Ishikawa (cell line): ENCODE data around the gene NPIPB6.

Experiments
- CEBPB ChIP-seq: IDR thresholded peaks from 2 replicates; pipeline ENCODE4 v1.6.1; 2012
- CREB1 ChIP-seq: IDR thresholded peaks from 2 replicates; pipeline ENCODE4 v1.6.1; 2012; ENCODE audit warnings: low read depth
- EGR1 ChIP-seq: IDR thresholded peaks from 2 replicates; pipeline ENCODE4 v1.6.1; 2012
- EP300 ChIP-seq: IDR thresholded peaks from 2 replicates; pipeline ENCODE4 v1.6.1; 2012; ENCODE audit warnings: borderline replicate concordance
- FOXM1 ChIP-seq: IDR thresholded peaks from 2 replicates; pipeline ENCODE4 v1.6.1; 2012; ENCODE audit warnings: low read depth, borderline replicate concordance
- MAX ChIP-seq: IDR thresholded peaks from 2 replicates; pipeline ENCODE4 v1.6.1; 2012
- NFIC ChIP-seq: IDR thresholded peaks from 2 replicates; pipeline ENCODE4 v1.6.1; 2012
- RAD21 ChIP-seq: IDR thresholded peaks from 2 replicates; pipeline ENCODE4 v1.6.1; 2012; ENCODE audit warnings: low read depth
- REST ChIP-seq: IDR thresholded peaks from 2 replicates; pipeline ENCODE4 v1.6.1; 2012; ENCODE audit warnings: low read depth, mild to moderate bottlenecking
- TAF1 ChIP-seq: IDR thresholded peaks from 2 replicates; pipeline ENCODE4 v1.6.1; 2012; ENCODE audit warnings: low read depth, mild to moderate bottlenecking
- TCF12 ChIP-seq: IDR thresholded peaks from 2 replicates; pipeline ENCODE4 v1.6.1; 2012; ENCODE audit warnings: low read depth
- TEAD4 ChIP-seq: IDR thresholded peaks from 2 replicates; pipeline ENCODE4 v1.6.1; 2012
- USF1 ChIP-seq: IDR thresholded peaks from 2 replicates; pipeline ENCODE4 v1.6.1; 2012
- YY1 ChIP-seq: IDR thresholded peaks from 2 replicates; pipeline ENCODE4 v1.6.1; 2012; ENCODE audit warnings: low read depth
- ZBTB7A ChIP-seq: IDR thresholded peaks from 2 replicates; pipeline ENCODE4 v1.6.1; 2012; ENCODE audit warnings: low read depth

Gene NPIPB6

GRCh38 chr16:28307936-28308335 lies 55.4 kb downstream of the NPIPB6 start:
- no peak for TF ChIP-seq MAX
- TF ChIP-seq EP300 = no peak
- TF ChIP-seq NFIC = no peak
- TF ChIP-seq CREB1 = no peak
- no peak for TF ChIP-seq TCF12
- TF ChIP-seq EGR1 = no peak
- TF ChIP-seq TAF1 = no peak
- no peak for TF ChIP-seq USF1
- no peak for TF ChIP-seq REST
- TF ChIP-seq YY1 = no peak
- TF ChIP-seq FOXM1 = no peak
- TF ChIP-seq RAD21 = no peak
- TF ChIP-seq ZBTB7A = no peak
- TF ChIP-seq CEBPB = no peak
- no peak for TF ChIP-seq TEAD4

- TF ChIP-seq TEAD4 (peak; percentile 16; the same call in 1 of the 2 replicates), MAX (peak; percentile 81), YY1 (0 out of 2 replicates have a peak, but pooled peaks have one; percentile 22), EP300 (no peak), TCF12 (peak; percentile 27; the same call in 1 of the 2 replicates), REST (peak; percentile 99)
Observed at GRCh38 chr16:28304214-28304613, 59.1 kb downstream of the NPIPB6 start.

- TF ChIP-seq TCF12 = no peak
- TF ChIP-seq EP300 = no peak
- no peak for TF ChIP-seq USF1
- no peak for TF ChIP-seq YY1
Observed at GRCh38 chr16:28303132-28303531, 60.2 kb downstream of the NPIPB6 start.

GRCh38 chr16:28301620-28302019 lies 61.7 kb downstream of the NPIPB6 start:
- TF ChIP-seq MAX (no peak), EGR1 (no peak), TEAD4 (no peak), NFIC (no peak), REST (no peak), ZBTB7A (no peak), USF1 (no peak), RAD21 (no peak), FOXM1 (no peak), TAF1 (no peak), CEBPB (no peak), EP300 (no peak)
